Cardiac fibroblast (primary cell): ENCODE measurements around the gene CTNNBIP1.

ENCODE experiments used
- DNase-seq, 2 donors: peaks; one replicate each; pipeline versions ENCODE4 v3.0.0 to v3.0.0-alpha.2; 2010; ENCODE audit warnings: low read depth in 2 of 2
- H3K4me3 ChIP-seq, 2 donors: replicated peaks in 1 of 2; 1 replicate in 1 of 2; 2 replicates in 1 of 2; pipeline ENCODE4 v1.5.1; 2011; ENCODE audit warnings: low read depth in 2 of 2, low read length in 2 of 2, mild to moderate bottlenecking in 2 of 2, moderate library complexity in 1 of 2
- TF ChIP-seq, protein P1 (sequence below): IDR thresholded peaks from one replicate; pipeline ENCODE4 v1.5.1; 2011; ENCODE audit warnings: low read depth, mild to moderate bottlenecking, low read length, inconsistent platforms

CTNNBIP1 gene

DNA sequence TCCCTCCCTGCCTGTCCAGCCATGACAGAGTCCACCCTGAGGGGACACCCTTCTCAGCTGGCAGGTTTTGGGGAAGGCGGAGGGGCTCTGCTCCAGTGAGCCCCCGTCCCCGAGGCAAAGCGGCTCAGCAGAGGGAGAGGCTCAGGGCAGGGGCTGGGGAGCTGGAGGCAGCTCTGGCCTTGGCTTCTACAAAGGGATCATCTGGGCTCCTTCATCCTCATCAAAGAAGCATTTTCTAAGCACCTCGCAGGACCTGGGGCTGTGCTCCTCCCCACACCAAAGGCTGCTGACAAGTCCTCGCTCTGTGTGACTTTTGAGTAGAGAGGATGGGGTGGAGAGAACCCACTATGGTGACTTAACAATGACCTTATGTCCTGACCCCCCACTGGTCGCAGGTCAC, 65.3 kb downstream of the CTNNBIP1 start:
- DNase-seq, result no peak
- TF ChIP-seq, protein P1, sequence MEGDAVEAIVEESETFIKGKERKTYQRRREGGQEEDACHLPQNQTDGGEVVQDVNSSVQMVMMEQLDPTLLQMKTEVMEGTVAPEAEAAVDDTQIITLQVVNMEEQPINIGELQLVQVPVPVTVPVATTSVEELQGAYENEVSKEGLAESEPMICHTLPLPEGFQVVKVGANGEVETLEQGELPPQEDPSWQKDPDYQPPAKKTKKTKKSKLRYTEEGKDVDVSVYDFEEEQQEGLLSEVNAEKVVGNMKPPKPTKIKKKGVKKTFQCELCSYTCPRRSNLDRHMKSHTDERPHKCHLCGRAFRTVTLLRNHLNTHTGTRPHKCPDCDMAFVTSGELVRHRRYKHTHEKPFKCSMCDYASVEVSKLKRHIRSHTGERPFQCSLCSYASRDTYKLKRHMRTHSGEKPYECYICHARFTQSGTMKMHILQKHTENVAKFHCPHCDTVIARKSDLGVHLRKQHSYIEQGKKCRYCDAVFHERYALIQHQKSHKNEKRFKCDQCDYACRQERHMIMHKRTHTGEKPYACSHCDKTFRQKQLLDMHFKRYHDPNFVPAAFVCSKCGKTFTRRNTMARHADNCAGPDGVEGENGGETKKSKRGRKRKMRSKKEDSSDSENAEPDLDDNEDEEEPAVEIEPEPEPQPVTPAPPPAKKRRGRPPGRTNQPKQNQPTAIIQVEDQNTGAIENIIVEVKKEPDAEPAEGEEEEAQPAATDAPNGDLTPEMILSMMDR, result no peak
- no peak overlapping the region for H3K4me3 ChIP-seq

DNA sequence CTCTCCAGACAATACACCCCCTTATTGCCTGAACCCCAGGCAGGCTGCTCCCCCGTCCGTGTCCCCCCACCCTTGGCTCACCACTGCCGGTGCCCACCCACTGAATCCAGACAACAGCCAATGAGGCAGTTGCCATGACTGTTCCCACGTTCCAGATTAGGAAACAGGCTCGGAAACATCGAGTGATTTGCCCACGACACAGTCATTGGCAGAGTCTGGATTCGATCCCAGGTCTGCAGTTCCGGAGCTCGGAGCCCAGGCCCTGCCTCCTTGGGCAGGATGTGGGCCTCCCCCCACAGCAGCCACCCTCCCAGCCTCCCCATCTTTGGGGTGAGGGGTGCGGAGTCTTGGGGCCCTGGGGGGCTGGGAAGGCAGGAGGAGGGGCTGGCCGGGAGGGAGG, 66.0 kb downstream of the CTNNBIP1 start:
- H3K4me3 ChIP-seq, result no peak overlapping the region
- peak in 1 of 2 donors; percentile 40 for DNase-seq
- TF ChIP-seq, protein P1, result no peak

DNA sequence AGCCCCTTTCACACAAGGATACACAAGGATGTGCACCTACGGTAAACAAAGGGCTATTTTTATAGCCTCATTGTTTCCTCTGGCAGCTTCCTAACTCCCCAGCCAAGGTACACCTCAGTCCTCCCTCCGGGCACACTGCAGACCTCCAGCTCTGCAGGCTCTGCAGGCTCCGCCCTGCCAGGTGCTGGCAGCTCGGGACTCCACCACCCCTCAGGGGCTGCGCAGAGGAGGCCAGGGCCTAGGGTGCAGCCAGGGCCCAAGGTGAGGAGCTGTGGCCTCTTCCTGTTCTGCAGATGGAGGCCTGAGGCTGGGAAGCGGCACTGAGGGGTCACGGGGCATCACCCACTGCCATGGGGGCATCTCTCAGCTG, 66.5 kb downstream of the CTNNBIP1 start:
- H3K4me3 ChIP-seq, result no peak overlapping the region
- TF ChIP-seq, protein P1, result no peak
- DNase-seq, result no peak

DNA sequence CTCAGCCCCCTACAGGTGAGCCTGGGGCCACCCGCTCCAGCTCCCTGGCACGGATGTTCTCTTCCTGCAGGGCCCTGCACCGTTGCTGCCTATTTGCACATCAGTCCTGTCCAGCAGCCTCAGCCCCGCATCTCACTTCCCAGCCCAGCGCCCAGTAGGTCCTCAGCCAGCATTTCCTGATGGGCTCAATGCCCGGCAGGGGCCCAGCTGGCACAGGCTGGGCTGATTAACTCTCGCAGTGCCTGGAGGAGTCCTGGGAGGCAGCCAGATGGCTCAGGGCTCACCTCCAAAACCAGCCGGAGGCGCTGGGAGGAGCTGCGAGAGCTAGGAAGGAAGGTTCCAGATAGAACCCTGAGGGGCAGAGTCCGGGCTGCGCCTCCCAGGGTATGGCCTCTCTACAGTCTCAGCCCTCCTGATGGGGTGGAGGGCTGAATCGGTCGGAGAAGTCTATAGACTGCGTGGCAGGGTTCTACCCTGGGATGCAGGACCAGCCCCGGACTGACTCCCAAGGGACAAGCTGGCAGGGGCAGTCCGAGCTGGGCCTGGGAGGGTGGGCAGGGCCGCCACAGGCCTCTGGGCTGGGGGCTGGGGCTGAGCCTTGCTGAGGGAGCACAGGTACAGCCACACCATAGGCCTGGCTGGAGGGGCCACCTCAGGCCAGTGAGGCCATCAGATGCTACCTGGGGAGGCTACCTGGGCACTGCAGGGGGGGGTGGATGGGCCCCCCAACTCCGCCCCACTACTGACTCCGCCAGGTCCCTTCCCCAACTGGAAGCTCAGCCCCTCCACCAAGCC, 67.1 kb downstream of the CTNNBIP1 start:
- no peak overlapping the region for H3K4me3 ChIP-seq
- peak in 1 of 2 donors; percentile 62 for DNase-seq
- TF ChIP-seq, protein P1, result no peak

DNA sequence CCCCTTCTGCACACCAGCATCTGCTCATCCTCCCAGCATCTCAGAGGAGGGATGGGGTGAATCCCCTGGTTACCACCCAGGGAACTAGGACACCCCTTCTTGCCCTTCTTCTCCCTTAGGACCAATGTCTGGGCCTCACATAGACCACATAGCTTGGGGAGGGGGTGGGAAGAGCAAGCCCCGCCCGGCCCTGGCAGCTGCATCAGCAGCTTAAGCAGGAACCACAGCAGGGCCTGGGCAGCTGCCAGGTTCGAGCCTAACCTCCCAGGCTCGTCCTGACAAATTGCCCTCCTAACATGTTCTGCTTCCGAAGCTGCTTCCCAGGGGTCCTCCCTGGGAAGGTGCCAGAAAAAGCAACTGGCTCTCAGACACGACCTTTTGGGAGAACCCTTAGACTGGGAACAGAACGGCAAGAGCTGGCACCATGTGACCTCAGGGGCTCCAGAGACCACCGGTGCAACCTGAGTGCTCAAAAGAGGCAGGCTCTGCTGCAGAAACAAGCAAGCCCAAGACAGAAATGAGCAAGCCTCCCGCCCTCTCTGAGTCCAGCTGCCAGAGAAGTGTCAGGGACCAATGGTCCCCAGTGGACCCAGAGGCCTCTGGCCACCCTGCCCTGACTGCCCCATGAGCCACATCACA, 67.9 kb downstream of the CTNNBIP1 start:
- peak in 1 of 2 donors; percentile 62 for DNase-seq
- no peak overlapping the region for H3K4me3 ChIP-seq
- TF ChIP-seq, protein P1, result no peak

DNA sequence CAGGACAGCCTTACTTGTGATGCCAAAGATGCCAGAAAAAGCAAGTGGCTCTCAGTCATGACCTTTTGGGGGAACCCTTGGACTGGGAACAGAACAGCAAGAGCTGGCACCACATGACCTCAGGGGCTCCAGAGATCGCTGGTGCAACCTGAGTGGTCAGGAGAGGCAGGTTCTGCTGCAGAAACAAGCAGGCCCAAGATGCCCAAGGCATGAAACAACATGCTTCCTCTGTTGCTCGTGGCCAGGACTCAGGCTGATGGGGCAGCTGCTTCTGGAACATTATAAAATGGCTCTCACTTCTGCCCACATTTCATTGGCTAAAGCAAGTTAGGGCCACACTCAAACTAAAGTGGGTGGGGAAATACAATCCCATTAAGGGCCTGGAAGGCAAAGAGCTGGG, 68.6 kb downstream of the CTNNBIP1 start:
- no peak for DNase-seq
- TF ChIP-seq, protein P1, result no peak
- no peak overlapping the region for H3K4me3 ChIP-seq

DNA sequence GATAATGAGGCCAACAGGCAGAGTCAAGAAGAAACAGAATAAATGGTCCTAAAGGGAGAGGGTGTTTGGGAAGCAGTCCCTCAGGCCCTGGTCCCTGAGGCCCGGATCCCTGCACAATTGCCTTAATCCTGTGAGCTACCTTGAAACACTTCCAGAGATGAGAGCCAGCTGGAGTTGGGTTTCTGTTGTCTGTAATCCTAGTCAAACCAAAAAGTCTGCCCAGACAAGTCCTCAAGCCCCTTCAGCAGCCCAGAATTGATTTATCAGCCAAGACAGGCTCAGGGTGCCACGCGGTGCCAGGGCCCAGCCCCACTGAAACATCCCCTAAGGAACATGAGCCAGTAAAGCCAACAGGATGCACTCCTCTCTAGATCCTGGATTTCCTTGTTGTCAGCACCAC, 69.9 kb downstream of the CTNNBIP1 start:
- DNase-seq, result no peak
- TF ChIP-seq, protein P1, result no peak
- H3K4me3 ChIP-seq, result no peak overlapping the region
